Caco-2 (cell line): ENCODE measurements around the gene MYLK4. TPM values are rescaled to one million over a fixed set of nuclear protein-coding genes. Genes with fewer than 3 reads are reported as not detected.

ENCODE experiments used
- BruUV-seq: library from RNA; stranded (reverse); fragments of 400-500 nt; replicated peaks from 2 replicates; lab custom pipeline; 2021; lab: Mats Ljungman, UMichigan
- CTCF ChIA-PET: fragments of 300-600 bp; sonication (Branson Sonifier 250); formaldehyde crosslinking; loops from one replicate; lab custom pipeline; 2022; ENCODE audit warnings: antibody characterized with exemption; lab: Charles Lee
- POLR2A ChIA-PET: fragments of 300-600 bp; sonication (Branson Sonifier 250); formaldehyde crosslinking; loops from one replicate; lab custom pipeline; 2022; ENCODE audit warnings: antibody characterized with exemption; lab: Charles Lee
- DNase-seq, 2 experiments: peaks; one replicate each; pipeline versions ENCODE4 v3.0.0 to v3.0.0-alpha.2; 2020 to 2022
- H3K27me3 ChIP-seq: replicated peaks from 2 replicates; pipeline ENCODE4 v1.6.0; 2011; ENCODE audit warnings: low read length; ENCODE audit not compliant: control insufficient read depth, insufficient read depth
- H3K36me3 ChIP-seq: 2 replicates; pipeline ENCODE4 v1.5.1; 2011; ENCODE audit warnings: low read length; ENCODE audit not compliant: control insufficient read depth, insufficient read depth
- H3K4me1 ChIP-seq: fragments of 250-450 bp; sonication (Bioruptor Pico); 2 replicates; pipeline ENCODE4 v1.5.1; 2020; ENCODE audit warnings: mild to moderate bottlenecking
- H3K4me3 ChIP-seq: 2 replicates; pipeline ENCODE4 v1.5.1; 2011; ENCODE audit warnings: low read depth, mild to moderate bottlenecking, control low read depth, low read length
- H3K9me3 ChIP-seq: fragments of 250-450 bp; sonication (Bioruptor Pico); 2 replicates; pipeline ENCODE4 v1.5.1; 2020; ENCODE audit warnings: mild to moderate bottlenecking, moderate library complexity
- H3K27ac Mint-ChIP-seq: one replicate; pipeline ENCODE4 v1.8.0; 2022; ENCODE audit warnings: mixed read lengths; ENCODE audit not compliant: unreplicated experiment
- H3K27me3 Mint-ChIP-seq: one replicate; pipeline ENCODE4 v1.8.0; 2022; ENCODE audit warnings: mixed read lengths; ENCODE audit not compliant: insufficient read depth, unreplicated experiment
- H3K36me3 Mint-ChIP-seq: one replicate; pipeline ENCODE4 v1.8.0; 2022; ENCODE audit warnings: mild to moderate bottlenecking, mixed read lengths; ENCODE audit not compliant: insufficient read depth, unreplicated experiment
- H3K4me1 Mint-ChIP-seq: one replicate; pipeline ENCODE4 v1.8.0; 2022; ENCODE audit warnings: low read depth, mixed read lengths; ENCODE audit not compliant: unreplicated experiment
- H3K4me3 Mint-ChIP-seq: one replicate; pipeline ENCODE4 v1.8.0; 2022; ENCODE audit warnings: mild to moderate bottlenecking, moderate library complexity, mixed read lengths; ENCODE audit not compliant: unreplicated experiment
- H3K9me3 Mint-ChIP-seq: one replicate; pipeline ENCODE4 v1.8.0; 2022; ENCODE audit warnings: mixed read lengths; ENCODE audit not compliant: unreplicated experiment
- intact Hi-C: fragments of 100-400 bp; cut with micrococcal nuclease; formaldehyde crosslinking; loops from one replicate; pipeline ENCODE4 v1.10.0; 2022; ENCODE audit not compliant: unreplicated experiment
- total RNA-seq: library from RNA; stranded (reverse); gene quantifications from 2 replicates; pipeline ENCODE4 v1.2.3, GENCODE V29; 2022
- TF ChIP-seq, protein P1 (sequence below), 2 experiments: fragments of 200-600 bp in 1 of 2; IDR thresholded peaks; 1 replicate in 1 of 2; 2 replicates in 1 of 2; pipeline versions ENCODE4 v1.5.1 to v1.8.0; 2011 to 2022; ENCODE audit warnings: antibody characterized with exemption in 1 of 2, control low read depth in 1 of 2, inconsistent platforms in 1 of 2, low read depth in 1 of 2, low read length in 1 of 2, mild to moderate bottlenecking in 1 of 2, moderate library complexity in 1 of 2; ENCODE audit not compliant: insufficient read depth in 1 of 2, severe bottlenecking in 1 of 2, unreplicated experiment in 1 of 2

MYLK4 gene
- total RNA-seq, 1 experiment from 2014 or later = 0.75 TPM

DNA sequence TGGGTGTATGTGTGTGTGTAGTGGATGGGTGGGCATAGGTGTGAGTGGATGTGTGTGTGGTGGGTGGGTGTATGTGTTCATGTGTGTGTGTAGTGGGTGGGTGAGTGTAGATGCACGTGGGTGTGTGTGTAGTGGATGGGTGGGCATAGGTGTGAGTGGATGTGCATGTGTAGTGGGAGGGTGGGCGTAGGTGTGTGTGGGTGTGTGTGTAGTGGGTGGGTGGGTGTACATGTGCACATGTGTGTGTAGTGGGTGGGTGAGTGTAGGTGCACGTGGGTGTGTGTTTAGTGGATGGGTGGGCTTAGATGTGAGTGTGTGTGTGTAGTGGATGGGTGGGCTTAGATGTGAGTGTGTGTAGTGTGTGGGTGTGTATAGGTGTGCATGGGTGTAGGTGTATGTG lies 104.4 kb downstream of the MYLK4 start:
- DNase-seq = no peak
- H3K4me3 Mint-ChIP-seq = no peak overlapping the region
- Histone ChIP-seq H3K4me1 (no peaks in the 10 kb centered on the region), H3K27me3 (no peaks in the 10 kb centered on the region), H3K9me3 (no peaks in the 10 kb centered on the region), H3K4me3 (no peak overlapping the region), H3K36me3 (no peaks in the 10 kb centered on the region)
- BruUV-seq = no TSS peak
- intact Hi-C loops = no loop called here
- no peaks in the 10 kb centered on the region for H3K9me3 Mint-ChIP-seq
- TF ChIP-seq, protein P1, sequence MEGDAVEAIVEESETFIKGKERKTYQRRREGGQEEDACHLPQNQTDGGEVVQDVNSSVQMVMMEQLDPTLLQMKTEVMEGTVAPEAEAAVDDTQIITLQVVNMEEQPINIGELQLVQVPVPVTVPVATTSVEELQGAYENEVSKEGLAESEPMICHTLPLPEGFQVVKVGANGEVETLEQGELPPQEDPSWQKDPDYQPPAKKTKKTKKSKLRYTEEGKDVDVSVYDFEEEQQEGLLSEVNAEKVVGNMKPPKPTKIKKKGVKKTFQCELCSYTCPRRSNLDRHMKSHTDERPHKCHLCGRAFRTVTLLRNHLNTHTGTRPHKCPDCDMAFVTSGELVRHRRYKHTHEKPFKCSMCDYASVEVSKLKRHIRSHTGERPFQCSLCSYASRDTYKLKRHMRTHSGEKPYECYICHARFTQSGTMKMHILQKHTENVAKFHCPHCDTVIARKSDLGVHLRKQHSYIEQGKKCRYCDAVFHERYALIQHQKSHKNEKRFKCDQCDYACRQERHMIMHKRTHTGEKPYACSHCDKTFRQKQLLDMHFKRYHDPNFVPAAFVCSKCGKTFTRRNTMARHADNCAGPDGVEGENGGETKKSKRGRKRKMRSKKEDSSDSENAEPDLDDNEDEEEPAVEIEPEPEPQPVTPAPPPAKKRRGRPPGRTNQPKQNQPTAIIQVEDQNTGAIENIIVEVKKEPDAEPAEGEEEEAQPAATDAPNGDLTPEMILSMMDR (IDR thresholded peaks at IDR 0.05; ENCODE audit: insufficient read depth in 1 of 2, low read depth in 1 of 2, low read length in 1 of 2, severe bottlenecking in 1 of 2, unreplicated experiment in 1 of 2) = no peak
- no peak overlapping the region for H3K27ac Mint-ChIP-seq
- ChIA-PET CTCF (no interaction called here), POLR2A (no interaction called here)
- H3K4me1 Mint-ChIP-seq = no peaks in the 10 kb centered on the region
- H3K36me3 Mint-ChIP-seq = no peaks in the 10 kb centered on the region
- H3K27me3 Mint-ChIP-seq = peaks cover 5% of the 10 kb centered on the region

DNA sequence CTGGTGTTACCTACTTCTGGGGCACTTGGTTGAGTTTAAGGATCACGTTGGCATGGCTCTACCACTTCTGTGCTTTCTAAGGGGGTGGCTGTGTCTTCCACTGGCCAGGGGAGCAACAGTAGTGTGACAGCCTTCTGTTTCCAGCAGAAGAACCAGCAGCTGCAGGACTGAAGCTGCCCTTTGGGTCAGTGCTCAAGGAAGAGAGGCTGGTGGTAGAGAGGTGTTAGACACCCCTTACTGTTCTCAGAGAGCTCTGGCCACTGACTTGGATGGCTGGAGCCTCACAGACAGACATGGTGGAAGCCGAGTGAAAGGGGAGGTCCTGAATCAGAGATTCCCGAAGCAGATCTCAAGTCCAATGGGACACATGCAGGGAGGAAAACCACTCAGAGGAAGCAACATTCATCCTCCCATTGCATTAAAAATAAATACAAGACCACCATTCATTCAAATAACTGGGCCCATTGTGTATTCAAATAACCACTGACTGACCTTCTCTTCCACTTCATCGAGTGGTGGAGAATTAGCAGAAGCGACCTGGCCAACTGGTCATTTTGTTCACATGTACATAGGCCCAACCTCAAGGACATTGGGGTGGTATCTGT lies 106.7 kb downstream of the MYLK4 start:
- ChIA-PET POLR2A (no interaction called here), CTCF (no interaction called here)
- DNase-seq = no peak
- Histone ChIP-seq H3K27me3 (no peaks in the 10 kb centered on the region), H3K36me3 (no peaks in the 10 kb centered on the region), H3K9me3 (no peaks in the 10 kb centered on the region), H3K4me3 (no peak overlapping the region), H3K4me1 (no peaks in the 10 kb centered on the region)
- intact Hi-C loops = no loop called here
- Mint-ChIP-seq H3K9me3 (no peaks in the 10 kb centered on the region), H3K27ac (no peak overlapping the region), H3K4me3 (no peak overlapping the region), H3K27me3 (peaks cover 5% of the 10 kb centered on the region), H3K4me1 (no peaks in the 10 kb centered on the region), H3K36me3 (no peaks in the 10 kb centered on the region)
- TF ChIP-seq, protein P1 (IDR thresholded peaks at IDR 0.05; ENCODE audit: insufficient read depth in 1 of 2, low read depth in 1 of 2, low read length in 1 of 2, severe bottlenecking in 1 of 2, unreplicated experiment in 1 of 2) = no peak
- no TSS peak for BruUV-seq

DNA sequence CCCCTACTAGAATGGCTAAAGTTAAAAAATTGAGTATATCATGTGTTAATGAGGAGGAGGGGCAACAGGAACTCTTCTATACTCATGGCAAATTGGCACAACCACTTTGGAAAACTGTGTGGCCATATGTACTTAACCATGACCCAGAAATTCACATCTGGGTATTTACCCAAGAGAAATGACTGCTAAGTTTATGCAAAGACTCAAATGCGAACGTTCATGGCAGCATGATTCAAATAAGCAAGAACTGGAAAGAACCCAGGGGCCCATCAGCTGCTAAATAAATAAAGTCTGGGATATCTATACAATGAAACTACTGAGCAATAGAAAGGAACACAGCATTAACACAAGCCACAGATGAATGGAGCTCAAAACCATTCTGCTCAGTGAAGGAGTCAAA lies 107.6 kb downstream of the MYLK4 start:
- Histone ChIP-seq H3K36me3 (no peaks in the 10 kb centered on the region), H3K4me1 (no peaks in the 10 kb centered on the region), H3K4me3 (no peak overlapping the region), H3K9me3 (no peaks in the 10 kb centered on the region), H3K27me3 (no peaks in the 10 kb centered on the region)
- BruUV-seq = no TSS peak
- H3K27me3 Mint-ChIP-seq = peaks cover 3% of the 10 kb centered on the region
- DNase-seq = no peak
- no peak overlapping the region for H3K27ac Mint-ChIP-seq
- H3K36me3 Mint-ChIP-seq = no peaks in the 10 kb centered on the region
- H3K4me1 Mint-ChIP-seq = no peaks in the 10 kb centered on the region
- CTCF ChIA-PET = no interaction called here
- no peaks in the 10 kb centered on the region for H3K9me3 Mint-ChIP-seq
- intact Hi-C loops = no loop called here
- H3K4me3 Mint-ChIP-seq = no peak overlapping the region
- POLR2A ChIA-PET = no interaction called here
- TF ChIP-seq, protein P1 (IDR thresholded peaks at IDR 0.05; ENCODE audit: insufficient read depth in 1 of 2, low read depth in 1 of 2, low read length in 1 of 2, severe bottlenecking in 1 of 2, unreplicated experiment in 1 of 2) = no peak
